ENCODE measurements around the gene FGG.

Gene FGG

DNA sequence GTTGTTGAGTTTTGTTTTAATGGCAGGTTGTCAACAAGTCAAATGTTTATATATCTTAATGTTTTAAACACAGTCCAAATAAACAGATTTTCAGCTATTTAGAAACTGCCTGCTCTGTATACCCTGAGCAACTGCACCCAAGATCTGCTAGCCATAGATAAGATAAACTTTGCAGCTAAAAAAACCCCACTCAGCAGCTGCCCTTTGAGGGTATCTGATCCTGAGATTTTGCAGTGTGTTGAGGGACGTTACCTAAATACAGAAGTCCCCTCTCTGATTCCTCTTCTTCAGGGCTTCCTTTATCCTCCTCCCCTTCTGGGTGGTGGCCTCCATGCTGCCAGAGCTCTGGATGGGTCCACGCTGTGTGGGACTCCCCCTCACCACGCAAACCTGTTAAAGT, 11.0 kb upstream of the FGG start:
- Histone ChIP-seq H3K4me2 (ENCODE audit: low read length, poor library complexity, severe bottlenecking) (no peak overlapping the region), H2BK5ac (ENCODE audit: low read depth, low read length, poor library complexity, severe bottlenecking) (no peak overlapping the region), H4K8ac (ENCODE audit: low read length) (no peak overlapping the region), H3K27me3 (ENCODE audit: control insufficient read depth in 1 of 2, insufficient read depth in 1 of 2, low read length in 2 of 2) (peaks cover 0 to 1% of the 10 kb centered on the region in 2 experiments), H4K91ac (ENCODE audit: low read length) (no peak overlapping the region), H2BK120ac (ENCODE audit: low read depth, low read length) (no peak overlapping the region), H3K9ac (ENCODE audit: low read length) (no peak overlapping the region), H2AK5ac (ENCODE audit: low read length, severe bottlenecking) (peak overlapping the region; percentile 20), H3K23ac (ENCODE audit: low read length in 2 of 2) (no peak overlapping the region), H2BK15ac (ENCODE audit: low read depth, poor library complexity, severe bottlenecking) (no peak overlapping the region), H3K9me3 (ENCODE audit: control insufficient read depth, low read length) (no peaks in the 10 kb centered on the region), H2AFZ (ENCODE audit: low read depth, low read length) (no peak overlapping the region), H3K4me3 (ENCODE audit: insufficient read depth in 1 of 2, low read depth in 1 of 2, low read length in 2 of 2) (no peak overlapping the region), H2BK12ac (ENCODE audit: low read length in 2 of 2) (no peak overlapping the region), H3K27ac (ENCODE audit: low read length, poor library complexity, severe bottlenecking) (no peak overlapping the region), H3K18ac (ENCODE audit: low read depth in 1 of 2, low read length in 2 of 2) (no peak overlapping the region), H3K36me3 (ENCODE audit: control insufficient read depth in 1 of 2, insufficient read depth in 2 of 2, low read depth in 1 of 2, low read length in 2 of 2) (no peaks in the 10 kb centered on the region), H3K4ac (ENCODE audit: low read depth in 1 of 2, low read length in 2 of 2) (no peak overlapping the region), H3K79me1 (replicated peaks; ENCODE audit: low read length, poor library complexity, severe bottlenecking) (peaks cover 2% of the 10 kb centered on the region), H3K14ac (ENCODE audit: low read length in 2 of 2) (no peak overlapping the region), H3K4me1 (ENCODE audit: control insufficient read depth, insufficient read depth, low read depth, low read length) (peaks cover 3% of the 10 kb centered on the region)
- WGBS = 86% methylated on average over 3 of the region's 3 CpGs
- no peak for DNase-seq

DNA sequence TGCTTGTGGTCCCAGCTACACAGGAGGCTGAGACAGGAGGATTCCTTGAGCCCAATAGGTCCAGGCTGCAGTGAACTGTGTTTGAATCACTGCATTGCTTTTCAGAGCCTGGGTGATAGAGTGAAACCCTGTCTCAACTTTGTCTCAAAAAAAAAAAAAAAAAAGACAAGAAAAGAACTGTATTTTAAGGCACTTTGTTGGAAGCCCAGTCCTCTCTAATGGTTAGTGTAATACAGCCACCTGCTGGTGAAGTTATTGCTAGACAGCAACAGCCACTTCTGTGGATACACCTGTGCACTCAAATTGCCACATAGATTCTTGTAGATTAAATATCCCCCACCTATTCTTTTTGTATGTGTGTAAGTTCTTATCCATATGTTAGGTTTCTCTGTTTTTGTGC, 10.1 kb upstream of the FGG start:
- Histone ChIP-seq H2BK15ac (ENCODE audit: low read depth, poor library complexity, severe bottlenecking) (no peak overlapping the region), H2BK5ac (ENCODE audit: low read depth, low read length, poor library complexity, severe bottlenecking) (no peak overlapping the region), H3K4ac (ENCODE audit: low read depth in 1 of 2, low read length in 2 of 2) (no peak overlapping the region), H3K23ac (ENCODE audit: low read length in 2 of 2) (no peak overlapping the region), H3K14ac (ENCODE audit: low read length in 2 of 2) (no peak overlapping the region), H3K4me2 (ENCODE audit: low read length, poor library complexity, severe bottlenecking) (no peak overlapping the region), H2AK5ac (ENCODE audit: low read length, severe bottlenecking) (no peak overlapping the region), H3K79me1 (replicated peaks; ENCODE audit: low read length, poor library complexity, severe bottlenecking) (peaks cover 2% of the 10 kb centered on the region), H2AFZ (ENCODE audit: low read depth, low read length) (no peak overlapping the region), H3K27me3 (ENCODE audit: control insufficient read depth in 1 of 2, insufficient read depth in 1 of 2, low read length in 2 of 2) (no peaks in the 10 kb centered on the region), H3K4me3 (ENCODE audit: insufficient read depth in 1 of 2, low read depth in 1 of 2, low read length in 2 of 2) (no peak overlapping the region), H3K18ac (ENCODE audit: low read depth in 1 of 2, low read length in 2 of 2) (no peak overlapping the region), H4K8ac (ENCODE audit: low read length) (no peak overlapping the region), H2BK12ac (ENCODE audit: low read length in 2 of 2) (no peak overlapping the region), H3K36me3 (ENCODE audit: control insufficient read depth in 1 of 2, insufficient read depth in 2 of 2, low read depth in 1 of 2, low read length in 2 of 2) (no peaks in the 10 kb centered on the region), H3K4me1 (ENCODE audit: control insufficient read depth, insufficient read depth, low read depth, low read length) (peaks cover 3% of the 10 kb centered on the region), H2BK120ac (ENCODE audit: low read depth, low read length) (no peak overlapping the region), H3K9me3 (ENCODE audit: control insufficient read depth, low read length) (no peaks in the 10 kb centered on the region), H3K27ac (ENCODE audit: low read length, poor library complexity, severe bottlenecking) (no peak overlapping the region), H3K9ac (ENCODE audit: low read length) (no peak overlapping the region), H4K91ac (ENCODE audit: low read length) (no peak overlapping the region)
- peak; percentile 41 for DNase-seq

DNA sequence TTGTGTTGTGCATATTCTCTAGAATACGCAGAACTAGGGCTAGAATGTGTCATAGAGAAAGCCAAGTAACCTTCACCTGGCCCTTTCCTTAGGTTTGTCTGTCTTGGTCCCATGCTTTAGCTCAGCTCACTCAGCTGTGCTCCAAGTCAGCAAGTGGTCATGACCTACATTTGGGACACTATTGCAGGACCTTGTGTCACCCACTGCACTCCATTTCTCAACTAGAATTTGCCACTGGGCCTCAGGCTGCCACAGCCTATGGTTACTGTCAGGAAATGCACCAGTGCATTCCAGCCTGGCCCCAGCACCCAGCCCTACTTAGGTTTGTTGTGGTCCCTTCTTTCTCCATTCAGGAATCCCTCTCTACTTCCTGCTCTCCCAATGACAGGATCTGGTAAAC, 7.7 kb upstream of the FGG start:
- no peak overlapping the region for H2AFZ ChIP-seq (ENCODE audit: low read depth, low read length)
- H2BK12ac ChIP-seq (ENCODE audit: low read length in 2 of 2) = no peak overlapping the region
- H3K4ac ChIP-seq (ENCODE audit: low read depth in 1 of 2, low read length in 2 of 2) = no peak overlapping the region
- H3K4me2 ChIP-seq (ENCODE audit: low read length, poor library complexity, severe bottlenecking) = no peak overlapping the region
- H4K8ac ChIP-seq (ENCODE audit: low read length) = no peak overlapping the region
- H3K4me3 ChIP-seq (ENCODE audit: insufficient read depth in 1 of 2, low read depth in 1 of 2, low read length in 2 of 2) = no peak overlapping the region
- WGBS = 26% methylated on average over 1 of the region's 1 CpG
- no peak overlapping the region for H3K18ac ChIP-seq (ENCODE audit: low read depth in 1 of 2, low read length in 2 of 2)
- no peak overlapping the region for H2BK120ac ChIP-seq (ENCODE audit: low read depth, low read length)
- H3K14ac ChIP-seq (ENCODE audit: low read length in 2 of 2) = no peak overlapping the region
- H3K9ac ChIP-seq (ENCODE audit: low read length) = no peak overlapping the region
- H3K9me3 ChIP-seq (ENCODE audit: control insufficient read depth, low read length) = no peaks in the 10 kb centered on the region
- no peak for DNase-seq
- no peak overlapping the region for H2BK15ac ChIP-seq (ENCODE audit: low read depth, poor library complexity, severe bottlenecking)
- H3K23ac ChIP-seq (ENCODE audit: low read length in 2 of 2) = no peak overlapping the region
- no peaks in the 10 kb centered on the region for H3K36me3 ChIP-seq (ENCODE audit: control insufficient read depth in 1 of 2, insufficient read depth in 2 of 2, low read depth in 1 of 2, low read length in 2 of 2)
- H2BK5ac ChIP-seq (ENCODE audit: low read depth, low read length, poor library complexity, severe bottlenecking) = no peak overlapping the region
- H2AK5ac ChIP-seq (ENCODE audit: low read length, severe bottlenecking) = no peak overlapping the region
- peaks cover 2% of the 10 kb centered on the region for H3K4me1 ChIP-seq (ENCODE audit: control insufficient read depth, insufficient read depth, low read depth, low read length)
- no peaks in the 10 kb centered on the region for H3K27me3 ChIP-seq (ENCODE audit: control insufficient read depth in 1 of 2, insufficient read depth in 1 of 2, low read length in 2 of 2)
- H4K91ac ChIP-seq (ENCODE audit: low read length) = no peak overlapping the region
- H3K27ac ChIP-seq (ENCODE audit: low read length, poor library complexity, severe bottlenecking) = no peak overlapping the region
- H3K79me1 ChIP-seq (replicated peaks; ENCODE audit: low read length, poor library complexity, severe bottlenecking) = no peaks in the 10 kb centered on the region

DNA sequence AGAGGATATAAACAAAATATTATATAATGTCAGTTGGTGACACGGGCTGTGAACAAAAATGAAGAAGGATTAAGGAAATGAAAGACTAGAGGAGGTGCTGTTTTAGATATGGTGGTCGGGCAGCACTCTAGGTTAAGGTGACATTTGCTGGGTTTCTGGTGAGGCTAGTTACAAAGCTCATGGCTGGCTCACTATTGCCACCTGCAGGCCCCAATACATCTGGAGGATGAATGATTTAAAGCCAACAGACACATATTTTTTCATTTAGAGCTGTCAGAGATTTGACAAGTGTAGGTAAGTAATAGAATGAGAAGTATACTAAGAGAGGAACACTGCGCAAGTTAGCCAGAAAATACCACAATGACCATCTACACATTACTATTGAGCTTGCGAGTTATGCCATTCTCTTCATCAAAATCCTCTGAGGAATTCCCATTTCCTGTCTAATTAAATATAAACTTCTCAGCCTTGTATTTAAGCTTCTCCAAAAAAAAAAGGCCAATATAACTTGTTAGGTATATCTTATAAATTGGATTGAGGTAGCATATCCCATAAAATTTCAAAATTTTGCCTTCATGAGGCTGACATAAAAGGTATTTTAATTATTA, 6.4 kb upstream of the FGG start:
- Histone ChIP-seq H2BK120ac (ENCODE audit: low read depth, low read length) (no peak overlapping the region), H3K27me3 (ENCODE audit: control insufficient read depth in 1 of 2, insufficient read depth in 1 of 2, low read length in 2 of 2) (no peaks in the 10 kb centered on the region), H3K4ac (ENCODE audit: low read depth in 1 of 2, low read length in 2 of 2) (no peak overlapping the region), H4K91ac (ENCODE audit: low read length) (no peak overlapping the region), H3K18ac (ENCODE audit: low read depth in 1 of 2, low read length in 2 of 2) (no peak overlapping the region), H3K9ac (ENCODE audit: low read length) (no peak overlapping the region), H3K4me2 (ENCODE audit: low read length, poor library complexity, severe bottlenecking) (no peak overlapping the region), H2BK15ac (ENCODE audit: low read depth, poor library complexity, severe bottlenecking) (no peak overlapping the region), H2BK12ac (ENCODE audit: low read length in 2 of 2) (no peak overlapping the region), H3K9me3 (ENCODE audit: control insufficient read depth, low read length) (no peaks in the 10 kb centered on the region), H3K4me3 (ENCODE audit: insufficient read depth in 1 of 2, low read depth in 1 of 2, low read length in 2 of 2) (no peak overlapping the region), H3K79me1 (replicated peaks; ENCODE audit: low read length, poor library complexity, severe bottlenecking) (no peaks in the 10 kb centered on the region), H3K23ac (ENCODE audit: low read length in 2 of 2) (no peak overlapping the region), H2AK5ac (ENCODE audit: low read length, severe bottlenecking) (no peak overlapping the region), H2AFZ (ENCODE audit: low read depth, low read length) (no peak overlapping the region), H4K8ac (ENCODE audit: low read length) (no peak overlapping the region), H3K36me3 (ENCODE audit: control insufficient read depth in 1 of 2, insufficient read depth in 2 of 2, low read depth in 1 of 2, low read length in 2 of 2) (no peaks in the 10 kb centered on the region), H2BK5ac (ENCODE audit: low read depth, low read length, poor library complexity, severe bottlenecking) (no peak overlapping the region), H3K14ac (ENCODE audit: low read length in 2 of 2) (no peak overlapping the region), H3K27ac (ENCODE audit: low read length, poor library complexity, severe bottlenecking) (no peak overlapping the region), H3K4me1 (ENCODE audit: control insufficient read depth, insufficient read depth, low read depth, low read length) (peaks cover 2% of the 10 kb centered on the region)
- 50% methylated on average over 4 of the region's 4 CpGs for WGBS
- DNase-seq = peak; percentile 38
